Right atrium auricular region (tissue), 2 donors: ENCODE results near the gene NKX2-4. TPM values are rescaled to one million over a fixed set of nuclear protein-coding genes. Genes with fewer than 3 reads are reported as not detected.
"Not testable (repeated sequence)": the region's sequence is repeated elsewhere in the genome, so short reads cannot be mapped to it uniquely, and the experiment has no call there.

Experiments
- DNase-seq: peaks from one replicate; pipeline ENCODE4 v3.0.0-alpha.2; 2019; ENCODE audit warnings: low spot score
- H3K27ac ChIP-seq, 2 donors: fragments of 200-600 bp; sonication (generic); 1 replicate in 1 of 2; 2 replicates in 1 of 2; pipeline ENCODE4 v1.5.1; 2016 to 2019
- H3K27me3 ChIP-seq, 2 donors: fragments of 200-600 bp; sonication (generic); one replicate each; pipeline versions ENCODE4 v1.5.1 to v1.6.0; 2017 to 2019
- H3K36me3 ChIP-seq: fragments of 200-600 bp; sonication (generic); one replicate; pipeline ENCODE4 v1.5.1; 2016
- H3K4me1 ChIP-seq, 2 donors: fragments of 200-600 bp; sonication (generic); one replicate each; pipeline versions ENCODE4 v1.5.1 to v1.6.0; 2017 to 2019
- H3K4me3 ChIP-seq, 2 donors: fragments of 200-600 bp; sonication (generic); 1 replicate in 1 of 2; 2 replicates in 1 of 2; pipeline ENCODE4 v1.5.1; 2017 to 2019; ENCODE audit warnings: mild to moderate bottlenecking in 1 of 2, moderate library complexity in 1 of 2
- H3K9me3 ChIP-seq, 2 donors: fragments of 200-600 bp; sonication (generic); one replicate each; pipeline ENCODE4 v1.5.1; 2019
- total RNA-seq, 2 donors: library from RNA; depleted of rRNA; stranded (reverse); fragments of >200 nt; gene quantifications; one replicate each; pipeline ENCODE4 v1.1.0, GENCODE V29; 2016
- TF ChIP-seq, protein P1 (sequence below), 2 donors: fragments of 200-600 bp; sonication (generic); IDR thresholded peaks; one replicate each; pipeline ENCODE4 v1.5.1; 2019; ENCODE audit warnings: antibody characterized with exemption in 2 of 2

NKX2-4 gene
- total RNA-seq, 2 donors from 2014 or later: not detected

DNA sequence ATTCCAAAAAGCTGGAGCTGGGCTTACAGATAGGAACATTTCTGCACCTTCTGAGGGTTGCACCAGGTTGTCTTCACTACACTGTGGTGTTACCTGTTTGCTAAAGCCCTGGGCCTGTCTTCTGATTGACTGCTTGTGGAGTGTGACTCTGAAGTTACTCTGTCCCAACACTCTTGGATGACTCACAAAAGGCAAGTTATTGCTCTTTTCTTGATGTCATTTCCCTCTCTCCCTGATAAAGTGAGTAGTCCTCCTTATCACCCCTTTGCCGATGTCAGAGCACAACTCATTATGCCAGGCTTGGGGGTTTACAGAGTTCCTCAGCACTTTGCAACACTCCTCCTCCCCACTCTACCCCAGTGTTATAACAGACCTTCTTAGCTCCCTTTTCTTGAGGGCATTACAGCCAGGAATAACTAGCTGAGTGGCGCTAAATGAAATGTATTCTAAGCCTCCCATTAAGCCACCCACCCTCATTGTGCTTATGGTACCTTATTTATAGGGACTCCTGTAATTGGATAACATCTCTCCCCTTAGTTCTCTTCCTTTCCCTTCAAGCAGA lies 36.1 kb upstream of the NKX2-4 start:
- Histone ChIP-seq H3K4me3 (no peak overlapping the region), H3K9me3 (no peaks in the 10 kb centered on the region), H3K27me3 (no peaks in the 10 kb centered on the region), H3K27ac (no peak overlapping the region), H3K4me1 (no peaks in the 10 kb centered on the region), H3K36me3 (no peaks in the 10 kb centered on the region)
- TF ChIP-seq, protein P1, sequence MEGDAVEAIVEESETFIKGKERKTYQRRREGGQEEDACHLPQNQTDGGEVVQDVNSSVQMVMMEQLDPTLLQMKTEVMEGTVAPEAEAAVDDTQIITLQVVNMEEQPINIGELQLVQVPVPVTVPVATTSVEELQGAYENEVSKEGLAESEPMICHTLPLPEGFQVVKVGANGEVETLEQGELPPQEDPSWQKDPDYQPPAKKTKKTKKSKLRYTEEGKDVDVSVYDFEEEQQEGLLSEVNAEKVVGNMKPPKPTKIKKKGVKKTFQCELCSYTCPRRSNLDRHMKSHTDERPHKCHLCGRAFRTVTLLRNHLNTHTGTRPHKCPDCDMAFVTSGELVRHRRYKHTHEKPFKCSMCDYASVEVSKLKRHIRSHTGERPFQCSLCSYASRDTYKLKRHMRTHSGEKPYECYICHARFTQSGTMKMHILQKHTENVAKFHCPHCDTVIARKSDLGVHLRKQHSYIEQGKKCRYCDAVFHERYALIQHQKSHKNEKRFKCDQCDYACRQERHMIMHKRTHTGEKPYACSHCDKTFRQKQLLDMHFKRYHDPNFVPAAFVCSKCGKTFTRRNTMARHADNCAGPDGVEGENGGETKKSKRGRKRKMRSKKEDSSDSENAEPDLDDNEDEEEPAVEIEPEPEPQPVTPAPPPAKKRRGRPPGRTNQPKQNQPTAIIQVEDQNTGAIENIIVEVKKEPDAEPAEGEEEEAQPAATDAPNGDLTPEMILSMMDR (IDR thresholded peaks at IDR 0.05): no peak
- DNase-seq: no peak

DNA sequence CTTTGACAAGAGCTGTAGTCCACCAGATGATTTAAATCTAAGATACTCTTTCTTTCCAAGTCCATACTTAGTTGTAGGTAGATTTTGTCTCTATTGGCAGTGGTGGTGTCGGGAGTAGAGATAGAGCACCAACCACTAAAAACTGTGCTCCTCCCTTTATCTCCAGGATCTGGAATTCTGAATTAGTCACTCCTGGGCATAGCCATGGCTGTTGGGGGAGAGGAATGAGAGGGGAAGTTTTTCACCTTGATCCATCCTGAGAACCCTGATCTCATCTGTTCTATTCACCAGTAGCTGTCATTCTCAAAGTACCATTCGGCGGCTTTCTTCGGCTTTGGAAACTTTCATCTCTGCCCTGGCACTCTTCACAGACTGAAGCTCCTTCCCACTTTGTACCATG lies 35.6 kb upstream of the NKX2-4 start:
- Histone ChIP-seq H3K36me3 (no peaks in the 10 kb centered on the region), H3K9me3 (no peaks in the 10 kb centered on the region), H3K27me3 (no peaks in the 10 kb centered on the region), H3K27ac (no peak overlapping the region), H3K4me1 (no peaks in the 10 kb centered on the region), H3K4me3 (no peak overlapping the region)
- no peak for DNase-seq
- TF ChIP-seq, protein P1 (IDR thresholded peaks at IDR 0.05): no peak

DNA sequence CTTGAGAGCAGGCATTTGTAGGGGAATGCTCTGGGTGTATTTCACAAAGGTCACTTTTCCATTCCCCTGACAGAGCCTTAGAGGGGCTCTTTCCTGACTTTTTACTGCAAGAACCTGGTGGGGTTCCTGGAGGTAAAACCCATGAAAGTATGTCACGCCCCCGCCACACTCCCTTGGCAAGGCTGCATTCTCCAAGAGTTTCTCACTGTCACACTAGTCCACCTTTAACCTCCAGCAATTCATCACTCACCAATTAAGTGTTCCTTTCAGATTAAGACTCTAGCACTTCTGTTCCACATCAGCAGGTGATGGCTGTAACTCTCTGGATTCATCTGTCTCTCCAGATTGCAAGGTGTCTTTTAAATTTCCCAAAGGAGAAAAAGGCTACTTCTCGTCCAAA lies 32.7 kb upstream of the NKX2-4 start:
- H3K27ac ChIP-seq: no peak overlapping the region
- no peaks in the 10 kb centered on the region for H3K27me3 ChIP-seq
- peaks cover 0 to 10% of the 10 kb centered on the region in 2 donors for H3K9me3 ChIP-seq
- TF ChIP-seq, protein P1 (IDR thresholded peaks at IDR 0.05): no peak
- no peaks in the 10 kb centered on the region for H3K4me1 ChIP-seq
- no peaks in the 10 kb centered on the region for H3K36me3 ChIP-seq
- no peak overlapping the region for H3K4me3 ChIP-seq
- no peak for DNase-seq

DNA sequence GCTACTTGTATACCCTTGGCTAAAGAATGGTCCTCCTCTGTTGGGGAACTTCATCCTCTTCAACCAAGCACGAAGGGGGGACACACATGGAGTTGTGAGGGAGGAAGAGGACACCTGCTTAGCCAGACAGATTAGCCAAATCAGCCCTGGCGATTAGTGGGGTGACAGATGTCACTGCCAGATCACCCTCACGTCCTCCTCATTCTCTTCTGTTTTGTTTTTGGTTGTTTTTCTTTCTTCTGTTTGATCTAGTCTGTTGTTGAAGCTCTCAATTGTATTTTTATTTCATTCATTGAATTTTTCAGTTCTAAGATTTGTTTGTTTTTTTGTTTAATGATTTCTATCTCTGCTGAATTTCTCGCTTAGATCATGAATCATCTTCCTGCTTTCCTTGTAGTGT lies 27.5 kb upstream of the NKX2-4 start:
- no peak overlapping the region for H3K27ac ChIP-seq
- no peak for DNase-seq
- H3K4me3 ChIP-seq: no peak overlapping the region
- peaks cover 9 to 37% of the 10 kb centered on the region in 2 donors for H3K9me3 ChIP-seq
- H3K4me1 ChIP-seq: no peaks in the 10 kb centered on the region
- no peaks in the 10 kb centered on the region for H3K36me3 ChIP-seq
- TF ChIP-seq, protein P1 (IDR thresholded peaks at IDR 0.05): no peak
- H3K27me3 ChIP-seq: no peaks in the 10 kb centered on the region

DNA sequence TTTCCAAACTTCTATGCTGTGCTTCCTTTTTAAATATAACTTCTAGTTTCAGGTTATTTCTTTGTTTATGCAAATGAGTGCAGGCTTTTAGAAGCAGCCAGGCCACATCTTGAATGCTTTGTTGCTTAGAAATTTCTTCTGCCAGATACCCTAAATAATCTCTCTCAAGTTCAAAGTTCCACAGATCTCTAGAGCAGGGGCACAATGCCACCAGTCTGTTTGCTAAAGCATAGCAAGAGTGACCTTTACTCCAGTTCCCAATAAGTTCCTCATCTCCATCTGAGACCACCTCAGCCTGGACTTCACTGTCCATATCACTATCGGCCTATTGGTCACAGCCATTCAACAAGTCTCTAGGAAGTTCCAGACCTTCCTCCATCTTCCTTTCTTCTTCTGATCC lies 26.4 kb upstream of the NKX2-4 start:
- DNase-seq, H3K36me3 ChIP-seq, H3K27me3 ChIP-seq, H3K4me3 ChIP-seq, H3K27ac ChIP-seq, H3K4me1 ChIP-seq: not testable (repeated sequence)
- H3K9me3 ChIP-seq: peaks cover 9 to 45% of the 10 kb centered on the region in 2 donors

DNA sequence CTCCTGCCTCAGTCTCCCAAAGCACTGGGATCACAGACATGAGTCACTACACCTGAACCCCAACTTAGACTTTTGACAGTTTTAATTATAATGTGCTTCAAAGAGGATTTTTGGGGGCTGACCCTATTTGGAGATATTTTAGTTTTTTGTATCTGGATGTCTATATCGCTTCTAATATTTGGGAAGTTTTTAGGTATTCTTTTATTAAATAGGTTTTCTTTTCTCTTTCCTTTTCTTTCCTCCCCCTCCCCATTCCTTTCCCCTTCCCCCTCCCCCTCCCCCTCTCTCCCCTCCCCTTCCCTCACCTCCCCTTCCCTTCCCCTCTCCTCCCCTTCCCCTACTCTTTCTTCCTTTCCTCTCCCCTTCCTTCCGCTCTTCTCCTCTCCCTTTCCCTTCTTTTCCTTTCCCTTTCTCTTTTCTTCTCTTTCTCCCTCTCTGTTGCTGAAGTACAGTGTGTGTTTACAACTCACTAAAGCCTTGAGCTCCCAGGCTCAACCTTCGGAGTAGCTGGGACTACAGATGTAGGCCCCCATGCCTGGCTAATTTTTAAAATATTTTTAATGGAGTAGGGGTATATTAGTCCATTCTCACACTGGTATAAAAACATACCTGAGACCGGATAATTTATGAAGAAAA lies 24.4 kb upstream of the NKX2-4 start:
- Histone ChIP-seq H3K4me1 (no peaks in the 10 kb centered on the region), H3K36me3 (no peaks in the 10 kb centered on the region), H3K27ac (no peak overlapping the region), H3K27me3 (no peaks in the 10 kb centered on the region), H3K4me3 (no peak overlapping the region), H3K9me3 (peaks cover 9 to 45% of the 10 kb centered on the region in 2 donors)
- TF ChIP-seq, protein P1 (IDR thresholded peaks at IDR 0.05): no peak
- no peak for DNase-seq

DNA sequence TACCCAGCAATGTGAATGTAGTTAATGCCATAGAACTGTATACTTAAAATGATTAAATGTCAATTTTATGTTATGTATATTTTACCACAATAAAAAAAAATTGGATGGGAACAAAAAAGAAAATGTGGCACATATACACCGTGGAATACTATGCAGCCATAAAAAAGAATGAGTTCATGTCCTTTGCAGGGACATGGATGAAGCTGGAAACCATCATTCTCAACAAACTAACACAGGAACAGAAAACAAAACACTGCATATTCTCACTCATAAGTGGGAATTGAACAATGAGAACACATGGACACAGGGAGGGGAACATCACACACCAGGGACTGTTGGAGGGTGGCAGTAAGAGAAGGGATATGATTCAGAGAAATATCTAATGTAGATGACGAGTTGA lies 21.8 kb upstream of the NKX2-4 start:
- H3K27me3 ChIP-seq, H3K4me3 ChIP-seq, DNase-seq, H3K36me3 ChIP-seq, H3K27ac ChIP-seq, H3K4me1 ChIP-seq: not testable (repeated sequence)
- peaks cover under 1 to 25% of the 10 kb centered on the region in 2 donors for H3K9me3 ChIP-seq

DNA sequence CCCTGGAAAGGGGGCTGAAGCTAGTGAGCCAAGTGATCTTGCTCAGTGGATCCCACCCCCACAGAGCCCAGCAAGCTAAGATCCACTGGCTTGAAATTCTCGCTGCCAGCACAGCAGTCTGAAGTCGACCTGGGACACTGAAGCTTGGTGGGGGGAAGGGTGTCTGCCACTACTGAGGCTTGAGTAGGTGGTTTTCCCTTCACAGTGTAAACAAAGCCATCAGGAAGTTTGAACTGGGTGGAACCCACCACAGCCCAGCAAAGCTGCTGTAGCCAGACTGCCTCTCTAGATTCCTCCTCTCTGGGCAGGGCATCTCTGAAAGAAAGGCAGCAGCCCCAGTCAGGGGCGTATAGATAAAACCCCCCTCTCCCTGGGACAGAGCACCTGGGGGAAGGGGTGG lies 16.7 kb upstream of the NKX2-4 start:
- not testable (repeated sequence) for H3K36me3 ChIP-seq

More for the DNA sequence above, 16.7 kb upstream of the NKX2-4 start:
- H3K9me3 ChIP-seq: peaks cover 0 to 19% of the 10 kb centered on the region in 2 donors
- H3K27ac ChIP-seq, H3K4me3 ChIP-seq, H3K27me3 ChIP-seq, H3K4me1 ChIP-seq, DNase-seq: not testable (repeated sequence)
